IMR-90 (cell line): ENCODE data around the gene ROR2.

Experiments used
- BHLHE40 ChIP-seq: fragments of 150-350 bp; IDR thresholded peaks from 2 replicates; pipeline ENCODE4 v1.6.1; 2016; ENCODE audit warnings: mild to moderate bottlenecking, low read depth, low read length
- CEBPB ChIP-seq: IDR thresholded peaks from 2 replicates; pipeline ENCODE4 v1.6.1; 2012; ENCODE audit warnings: low read depth, low read length, improper control_type of control experiment
- FOS ChIP-seq: fragments of 150-350 bp; IDR thresholded peaks from 2 replicates; pipeline ENCODE4 v1.6.1; 2016; ENCODE audit warnings: low read depth, low read length
- MAFK ChIP-seq: IDR thresholded peaks from 2 replicates; pipeline ENCODE4 v1.6.1; 2012; ENCODE audit warnings: low read depth, low read length, improper control_type of control experiment
- MAZ ChIP-seq: IDR thresholded peaks from 2 replicates; pipeline ENCODE4 v1.6.1; 2012; ENCODE audit warnings: low read depth, mild to moderate bottlenecking, low read length, improper control_type of control experiment, moderate library complexity, borderline replicate concordance
- MXI1 ChIP-seq: IDR thresholded peaks from 2 replicates; pipeline ENCODE4 v1.6.1; 2012; ENCODE audit warnings: low read depth, mild to moderate bottlenecking, low read length, moderate library complexity, borderline replicate concordance
- POLR2A ChIP-seq: IDR thresholded peaks from 2 replicates; pipeline ENCODE4 v1.6.1; 2012; ENCODE audit warnings: mild to moderate bottlenecking, low read depth, low read length
- RAD21 ChIP-seq: IDR thresholded peaks from 2 replicates; pipeline ENCODE4 v1.6.1; 2012; ENCODE audit warnings: low read length, improper control_type of control experiment
- RCOR1 ChIP-seq: IDR thresholded peaks from 2 replicates; pipeline ENCODE4 v1.6.1; 2012; ENCODE audit warnings: mild to moderate bottlenecking, low read length, improper control_type of control experiment; ENCODE audit not compliant: insufficient replicate concordance
- RFX5 ChIP-seq: IDR thresholded peaks from 2 replicates; pipeline ENCODE4 v1.8.0; 2012; ENCODE audit warnings: low read depth, mild to moderate bottlenecking, low read length, moderate library complexity
- SMC3 ChIP-seq: fragments of 150-350 bp; IDR thresholded peaks from 2 replicates; pipeline ENCODE4 v1.6.1; 2016; ENCODE audit warnings: low read depth, mild to moderate bottlenecking, antibody characterized with exemption, low read length, moderate library complexity
- TF ChIP-seq, protein P1 (sequence below): conservative IDR thresholded peaks from 2 replicates; pipeline ENCODE4 v1.5.1; 2012; ENCODE audit warnings: mild to moderate bottlenecking, low read depth, low read length, improper control_type of control experiment
- TF ChIP-seq, protein P2 (sequence below): fragments of 150-350 bp; IDR thresholded peaks from 2 replicates; pipeline ENCODE4 v1.6.1; 2016; ENCODE audit warnings: low read depth, mild to moderate bottlenecking, low read length, moderate library complexity, borderline replicate concordance
- TF ChIP-seq, protein P3 (sequence below): fragments of 150-350 bp; IDR thresholded peaks from 2 replicates; pipeline ENCODE4 v1.6.1; 2017; ENCODE audit warnings: mild to moderate bottlenecking, antibody characterized with exemption, low read length, low read depth

DNA sequence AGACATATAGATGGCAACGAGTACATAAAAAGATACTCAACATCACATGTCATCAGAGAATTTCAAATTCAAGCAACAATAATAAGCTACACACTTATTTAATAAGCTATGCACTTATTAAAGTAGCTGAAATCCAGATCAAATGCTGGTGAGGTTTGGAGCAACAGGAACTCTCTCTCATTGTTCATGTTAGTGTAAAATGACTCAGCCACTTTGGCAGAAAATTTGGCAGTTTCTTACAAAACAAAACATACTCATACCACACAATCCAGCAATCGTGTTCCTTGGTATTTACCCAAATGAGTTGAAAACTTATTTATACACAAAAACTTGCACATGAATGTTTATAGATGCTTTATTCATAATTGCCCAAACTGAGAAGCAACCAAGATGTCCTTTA is 394.9 kb downstream of the ROR2 start:
- TF ChIP-seq CEBPB (no peak), FOS (no peak), RCOR1 (no peak), RAD21 (no peak), POLR2A (no peak), MXI1 (no peak), MAZ (no peak), MAFK (no peak), SMC3 (no peak), BHLHE40 (no peak), RFX5 (no peak)
- TF ChIP-seq, protein P1, sequence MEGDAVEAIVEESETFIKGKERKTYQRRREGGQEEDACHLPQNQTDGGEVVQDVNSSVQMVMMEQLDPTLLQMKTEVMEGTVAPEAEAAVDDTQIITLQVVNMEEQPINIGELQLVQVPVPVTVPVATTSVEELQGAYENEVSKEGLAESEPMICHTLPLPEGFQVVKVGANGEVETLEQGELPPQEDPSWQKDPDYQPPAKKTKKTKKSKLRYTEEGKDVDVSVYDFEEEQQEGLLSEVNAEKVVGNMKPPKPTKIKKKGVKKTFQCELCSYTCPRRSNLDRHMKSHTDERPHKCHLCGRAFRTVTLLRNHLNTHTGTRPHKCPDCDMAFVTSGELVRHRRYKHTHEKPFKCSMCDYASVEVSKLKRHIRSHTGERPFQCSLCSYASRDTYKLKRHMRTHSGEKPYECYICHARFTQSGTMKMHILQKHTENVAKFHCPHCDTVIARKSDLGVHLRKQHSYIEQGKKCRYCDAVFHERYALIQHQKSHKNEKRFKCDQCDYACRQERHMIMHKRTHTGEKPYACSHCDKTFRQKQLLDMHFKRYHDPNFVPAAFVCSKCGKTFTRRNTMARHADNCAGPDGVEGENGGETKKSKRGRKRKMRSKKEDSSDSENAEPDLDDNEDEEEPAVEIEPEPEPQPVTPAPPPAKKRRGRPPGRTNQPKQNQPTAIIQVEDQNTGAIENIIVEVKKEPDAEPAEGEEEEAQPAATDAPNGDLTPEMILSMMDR = no peak
- TF ChIP-seq, protein P2, sequence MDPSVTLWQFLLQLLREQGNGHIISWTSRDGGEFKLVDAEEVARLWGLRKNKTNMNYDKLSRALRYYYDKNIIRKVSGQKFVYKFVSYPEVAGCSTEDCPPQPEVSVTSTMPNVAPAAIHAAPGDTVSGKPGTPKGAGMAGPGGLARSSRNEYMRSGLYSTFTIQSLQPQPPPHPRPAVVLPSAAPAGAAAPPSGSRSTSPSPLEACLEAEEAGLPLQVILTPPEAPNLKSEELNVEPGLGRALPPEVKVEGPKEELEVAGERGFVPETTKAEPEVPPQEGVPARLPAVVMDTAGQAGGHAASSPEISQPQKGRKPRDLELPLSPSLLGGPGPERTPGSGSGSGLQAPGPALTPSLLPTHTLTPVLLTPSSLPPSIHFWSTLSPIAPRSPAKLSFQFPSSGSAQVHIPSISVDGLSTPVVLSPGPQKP = no peak
- TF ChIP-seq, protein P3, sequence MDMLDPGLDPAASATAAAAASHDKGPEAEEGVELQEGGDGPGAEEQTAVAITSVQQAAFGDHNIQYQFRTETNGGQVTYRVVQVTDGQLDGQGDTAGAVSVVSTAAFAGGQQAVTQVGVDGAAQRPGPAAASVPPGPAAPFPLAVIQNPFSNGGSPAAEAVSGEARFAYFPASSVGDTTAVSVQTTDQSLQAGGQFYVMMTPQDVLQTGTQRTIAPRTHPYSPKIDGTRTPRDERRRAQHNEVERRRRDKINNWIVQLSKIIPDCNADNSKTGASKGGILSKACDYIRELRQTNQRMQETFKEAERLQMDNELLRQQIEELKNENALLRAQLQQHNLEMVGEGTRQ = no peak
